SK-N-SH treated with all-trans-retinoic acid at 6 μM for 48 hours (cell line): ENCODE data around the gene UFD1.

Experiments used
- ARNTL ChIP-seq: fragments of 450-650 bp; formaldehyde crosslinking; IDR thresholded peaks from 2 replicates; pipeline ENCODE4 v1.5.0; 2020; ENCODE audit warnings: low read depth, mild to moderate bottlenecking, moderate library complexity, borderline replicate concordance
- ESRRG ChIP-seq: fragments of 250-450 bp; sonication (Bioruptor Pico); IDR thresholded peaks from 2 replicates; pipeline ENCODE4 v1.6.1; 2021; ENCODE audit warnings: mild to moderate bottlenecking
- ISL1 ChIP-seq: fragments of 250-450 bp; sonication (Bioruptor Pico); IDR thresholded peaks from 2 replicates; pipeline ENCODE4 v2.1.2; 2022; ENCODE audit warnings: mild to moderate bottlenecking, moderate library complexity
- PPARA ChIP-seq: fragments of 250-450 bp; sonication (Bioruptor Pico); IDR thresholded peaks from 2 replicates; pipeline ENCODE4 v1.5.0; 2020; ENCODE audit warnings: mild to moderate bottlenecking, borderline replicate concordance
- ZNF70 ChIP-seq: fragments of 450-650 bp; formaldehyde crosslinking; IDR thresholded peaks from 2 replicates; pipeline ENCODE4 v1.5.0; 2020; ENCODE audit warnings: mild to moderate bottlenecking, moderate library complexity
- TF ChIP-seq, protein P1 (sequence below): fragments of 250-450 bp; sonication (Bioruptor Pico); IDR thresholded peaks from 2 replicates; pipeline ENCODE4 v1.8.0; 2021; ENCODE audit warnings: low read depth, mild to moderate bottlenecking, moderate library complexity, borderline replicate concordance

DNA sequence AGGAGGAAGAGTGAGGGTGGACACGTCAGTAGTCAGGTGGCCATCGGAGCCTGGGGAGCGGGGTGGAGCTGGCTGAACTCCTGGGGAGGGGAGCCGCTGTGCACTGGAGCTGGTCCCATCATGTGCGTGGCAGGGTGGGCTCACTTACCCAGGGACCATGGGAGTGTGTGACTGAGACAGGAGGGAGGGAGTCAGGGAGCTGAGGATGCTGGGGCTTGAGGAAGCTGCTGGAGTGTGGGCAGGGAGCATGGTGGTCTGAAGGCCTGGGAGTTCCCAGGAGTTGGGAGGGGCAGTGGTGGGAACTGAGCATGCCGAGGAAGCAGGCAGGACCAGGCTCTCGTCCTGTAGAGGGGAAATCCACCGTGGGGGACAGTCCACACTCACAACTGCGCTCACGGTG lies 27.2 kb upstream of the UFD1 start:
- TF ChIP-seq ARNTL (CRISPR knock-in tag) (no peak), PPARA (no peak), ESRRG (CRISPR knock-in tag) (no peak), ZNF70 (no peak), ISL1 (no peak)
- TF ChIP-seq, protein P1, sequence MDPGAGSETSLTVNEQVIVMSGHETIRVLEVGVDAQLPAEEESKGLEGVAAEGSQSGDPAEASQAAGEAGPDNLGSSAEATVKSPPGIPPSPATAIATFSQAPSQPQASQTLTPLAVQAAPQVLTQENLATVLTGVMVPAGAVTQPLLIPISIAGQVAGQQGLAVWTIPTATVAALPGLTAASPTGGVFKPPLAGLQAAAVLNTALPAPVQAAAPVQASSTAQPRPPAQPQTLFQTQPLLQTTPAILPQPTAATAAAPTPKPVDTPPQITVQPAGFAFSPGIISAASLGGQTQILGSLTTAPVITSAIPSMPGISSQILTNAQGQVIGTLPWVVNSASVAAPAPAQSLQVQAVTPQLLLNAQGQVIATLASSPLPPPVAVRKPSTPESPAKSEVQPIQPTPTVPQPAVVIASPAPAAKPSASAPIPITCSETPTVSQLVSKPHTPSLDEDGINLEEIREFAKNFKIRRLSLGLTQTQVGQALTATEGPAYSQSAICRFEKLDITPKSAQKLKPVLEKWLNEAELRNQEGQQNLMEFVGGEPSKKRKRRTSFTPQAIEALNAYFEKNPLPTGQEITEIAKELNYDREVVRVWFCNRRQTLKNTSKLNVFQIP (CRISPR knock-in tag): no peak
